Endothelial cell of umbilical vein (primary cell): ENCODE results near the gene MAPK9. TPM values are rescaled to one million over a fixed set of nuclear protein-coding genes. Genes with fewer than 3 reads are reported as not detected.

ENCODE experiments used
- BruUV-seq: library from RNA; stranded (reverse); fragments of 400-500 nt; replicated peaks from 2 replicates; lab custom pipeline; 2021; lab: Mats Ljungman, UMichigan
- CTCF ChIA-PET: fragments of 300-600, 350-600 bp; sonication (Branson Sonifier 250); formaldehyde crosslinking; loops from one replicate; lab custom pipeline; 2021; ENCODE audit warnings: antibody characterized with exemption, inconsistent platforms; lab: Charles Lee
- POLR2A ChIA-PET: fragments of 300-600, 350-600 bp; sonication (Branson Sonifier 250); formaldehyde crosslinking; loops from one replicate; lab custom pipeline; 2021; ENCODE audit warnings: antibody characterized with exemption, inconsistent platforms; lab: Charles Lee
- DNase-seq: peaks from one replicate; pipeline ENCODE4 v3.0.0-alpha.2; 2011; ENCODE audit warnings: low read depth, low spot score
- FAIRE-seq: peaks from 2 replicates; lab custom pipeline; 2011; peaks lifted over from hg19 to GRCh38; lab: Jason Lieb, UNC
- H2AFZ ChIP-seq: 2 replicates; pipeline ENCODE4 v1.6.0; 2012; ENCODE audit warnings: low read depth, low read length, control low read depth, inconsistent platforms
- H3K27ac ChIP-seq: 2 replicates; pipeline ENCODE4 v1.5.1; 2011; ENCODE audit warnings: low read depth, mild to moderate bottlenecking, control low read depth, low read length, moderate library complexity; ENCODE audit not compliant: insufficient read depth
- H3K27me3 ChIP-seq, 2 experiments: 2 replicates each; pipeline versions ENCODE4 v1.6.0 to v1.6.1; 2011; ENCODE audit warnings: low read length in 2 of 2, mixed read lengths in 1 of 2; ENCODE audit not compliant: control insufficient read depth in 2 of 2, insufficient read depth in 2 of 2
- H3K36me3 ChIP-seq, 2 experiments: 2 replicates in 1 of 2; 3 replicates in 1 of 2; pipeline ENCODE4 v1.5.1; 2011; ENCODE audit warnings: low read length in 2 of 2, mild to moderate bottlenecking in 1 of 2, moderate library complexity in 1 of 2; ENCODE audit not compliant: control insufficient read depth in 2 of 2, insufficient read depth in 2 of 2; ENCODE audit errors: extremely low read depth in 1 of 2
- H3K4me1 ChIP-seq: 3 replicates; pipeline ENCODE4 v1.5.1; 2011; ENCODE audit warnings: mild to moderate bottlenecking, low read length; ENCODE audit not compliant: control insufficient read depth, insufficient read depth; ENCODE audit errors: extremely low read depth
- H3K4me2 ChIP-seq: 2 replicates; pipeline ENCODE4 v1.6.1; 2011; ENCODE audit warnings: low read length, control low read depth, mixed read lengths; ENCODE audit not compliant: insufficient read depth
- H3K4me3 ChIP-seq, 3 experiments: fragments of 200-600 bp in 1 of 3; sonication (generic), shearing (Covaris generic) in 1 of 3; replicated peaks in 1 of 3; 2 replicates each; pipeline ENCODE4 v1.5.1; 2011 to 2016; ENCODE audit warnings: control low read depth in 3 of 3, low read length in 3 of 3, mild to moderate bottlenecking in 2 of 3, inconsistent platforms in 1 of 3, low read depth in 1 of 3, moderate library complexity in 1 of 3; ENCODE audit not compliant: insufficient read depth in 1 of 3
- H3K79me2 ChIP-seq: 2 replicates; pipeline ENCODE4 v1.6.0; 2012; ENCODE audit warnings: low read length, inconsistent platforms; ENCODE audit not compliant: control insufficient read depth, insufficient read depth
- H3K9ac ChIP-seq: replicated peaks from 2 replicates; pipeline ENCODE3; 2011; ENCODE audit warnings: low read length, control low read depth; ENCODE audit not compliant: insufficient read depth; ENCODE audit errors: extremely low read depth
- H3K9me1 ChIP-seq: replicated peaks from 3 replicates; pipeline ENCODE4 v1.6.0; 2011; ENCODE audit warnings: mild to moderate bottlenecking, low read length; ENCODE audit not compliant: control insufficient read depth, insufficient read depth; ENCODE audit errors: extremely low read depth
- H3K9me3 ChIP-seq: replicated peaks from 2 replicates; pipeline ENCODE4 v1.5.1; 2012; ENCODE audit warnings: low read length, inconsistent platforms; ENCODE audit not compliant: control insufficient read depth, insufficient read depth
- H4K20me1 ChIP-seq: replicated peaks from 2 replicates; pipeline ENCODE3; 2011; ENCODE audit warnings: mild to moderate bottlenecking, low read length; ENCODE audit not compliant: control insufficient read depth, insufficient read depth; ENCODE audit errors: extremely low read depth
- EZH2 ChIP-seq: IDR thresholded peaks from 2 replicates; pipeline ENCODE4 v1.6.1; 2012; ENCODE audit warnings: borderline replicate concordance, low read depth, mild to moderate bottlenecking, moderate library complexity, low read length, inconsistent platforms; ENCODE audit not compliant: severe bottlenecking
- FOS ChIP-seq: IDR thresholded peaks from 2 replicates; pipeline ENCODE4 v1.6.1; 2011; ENCODE audit warnings: mild to moderate bottlenecking, low read length, moderate library complexity, borderline replicate concordance; ENCODE audit not compliant: insufficient read depth
- GATA2 ChIP-seq: IDR thresholded peaks from 2 replicates; pipeline ENCODE4 v1.7.0; 2011; ENCODE audit warnings: low read depth, mild to moderate bottlenecking, moderate library complexity, mixed read lengths, low read length; ENCODE audit not compliant: insufficient read length, insufficient read depth
- JUN ChIP-seq: IDR thresholded peaks from 2 replicates; pipeline ENCODE4 v1.6.1; 2011; ENCODE audit warnings: borderline replicate concordance, low read depth; ENCODE audit not compliant: insufficient read length, insufficient read depth
- MYC ChIP-seq: IDR thresholded peaks from one replicate; pipeline ENCODE4 v1.6.1; 2011; ENCODE audit warnings: mild to moderate bottlenecking, low read depth, low read length
- POLR2A ChIP-seq: IDR thresholded peaks from 2 replicates; pipeline ENCODE4 v1.6.1; 2012; ENCODE audit warnings: low read depth, mild to moderate bottlenecking, control low read depth, low read length
- dilution Hi-C: fragments of 300-500 bp; cut with MboI; formaldehyde crosslinking; loops from one replicate; pipeline ENCODE4 v1.15.0; 2019; ENCODE audit warnings: low sequenced_read_pairs; ENCODE audit not compliant: extremely low pct_ligation_motif_present
- intact Hi-C: fragments of 100-400 bp; cut with micrococcal nuclease; formaldehyde crosslinking; loops from one replicate; pipeline ENCODE4 v1.10.0; 2022
- polyA plus RNA-seq, 4 experiments: library from polyadenylated mRNA; depleted of rRNA in 3 of 4; stranded (reverse) in 3 of 4; unstranded in 1 of 4; fragments of >200 nt; gene quantifications; 2 replicates each; pipeline versions ENCODE4 v1.2.1 to v1.2.3, GENCODE V29; 2011 to 2012; ENCODE audit warnings: missing spikeins in 1 of 4
- total RNA-seq: library from RNA; stranded (reverse); gene quantifications from 2 replicates; pipeline ENCODE4 v1.2.3, GENCODE V29; 2021
- TF ChIP-seq, protein P1 (sequence below), 2 donors: IDR thresholded peaks; 1 replicate in 1 of 2; 2 replicates in 1 of 2; pipeline ENCODE4 v1.5.1; 2011; ENCODE audit warnings: low read length in 2 of 2, mild to moderate bottlenecking in 2 of 2, moderate library complexity in 2 of 2, control low read depth in 1 of 2, inconsistent platforms in 1 of 2, low read depth in 1 of 2; ENCODE audit not compliant: insufficient read depth in 1 of 2; ENCODE audit errors: extremely low read depth in 1 of 2
- TF ChIP-seq, protein P2 (sequence below): IDR thresholded peaks from 2 replicates; pipeline ENCODE4 v1.6.1; 2011; ENCODE audit not compliant: insufficient read depth, insufficient read length

The MAPK9 gene
- total and polyA plus RNA-seq, 2 donors (not counting 3 experiments of a cell fraction or from before 2014, with no cell fraction given): 24.6 to 34.8 TPM

DNA sequence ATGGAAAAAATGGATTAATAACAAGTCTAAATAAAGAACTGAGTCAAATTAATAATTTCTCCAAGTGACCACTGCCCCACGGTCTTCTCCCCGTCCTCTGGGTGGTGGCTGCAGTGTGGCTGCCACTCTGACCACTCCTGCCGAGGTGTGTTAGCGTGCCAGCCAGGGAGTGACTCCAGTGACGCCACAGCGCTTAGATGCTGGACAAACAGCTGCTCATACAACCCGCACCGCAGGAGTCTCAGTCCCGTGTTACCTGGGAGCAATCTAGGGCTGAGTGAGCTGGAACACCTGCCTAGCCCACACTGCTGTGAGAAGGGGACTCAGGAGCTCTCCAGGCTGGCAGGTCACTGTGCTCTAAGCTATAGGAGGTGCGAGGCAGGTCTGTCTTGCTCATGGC, 10.2 kb downstream of the MAPK9 start:
- DNase-seq: no peak
- dilution Hi-C loops (no loop called here), intact Hi-C loops (no loop called here)
- FAIRE-seq: no peak
- H2AFZ ChIP-seq: no peak overlapping the region
- TF ChIP-seq, protein P1, sequence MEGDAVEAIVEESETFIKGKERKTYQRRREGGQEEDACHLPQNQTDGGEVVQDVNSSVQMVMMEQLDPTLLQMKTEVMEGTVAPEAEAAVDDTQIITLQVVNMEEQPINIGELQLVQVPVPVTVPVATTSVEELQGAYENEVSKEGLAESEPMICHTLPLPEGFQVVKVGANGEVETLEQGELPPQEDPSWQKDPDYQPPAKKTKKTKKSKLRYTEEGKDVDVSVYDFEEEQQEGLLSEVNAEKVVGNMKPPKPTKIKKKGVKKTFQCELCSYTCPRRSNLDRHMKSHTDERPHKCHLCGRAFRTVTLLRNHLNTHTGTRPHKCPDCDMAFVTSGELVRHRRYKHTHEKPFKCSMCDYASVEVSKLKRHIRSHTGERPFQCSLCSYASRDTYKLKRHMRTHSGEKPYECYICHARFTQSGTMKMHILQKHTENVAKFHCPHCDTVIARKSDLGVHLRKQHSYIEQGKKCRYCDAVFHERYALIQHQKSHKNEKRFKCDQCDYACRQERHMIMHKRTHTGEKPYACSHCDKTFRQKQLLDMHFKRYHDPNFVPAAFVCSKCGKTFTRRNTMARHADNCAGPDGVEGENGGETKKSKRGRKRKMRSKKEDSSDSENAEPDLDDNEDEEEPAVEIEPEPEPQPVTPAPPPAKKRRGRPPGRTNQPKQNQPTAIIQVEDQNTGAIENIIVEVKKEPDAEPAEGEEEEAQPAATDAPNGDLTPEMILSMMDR (IDR thresholded peaks at IDR 0.05; ENCODE audit: extremely low read depth in 1 of 2, insufficient read depth in 1 of 2, low read depth in 1 of 2, low read length in 2 of 2): no peak
- TF ChIP-seq FOS (no peak), POLR2A (no peak), JUN (no peak), GATA2 (no peak), EZH2 (no peak), MYC (no peak)
- TF ChIP-seq, protein P2, sequence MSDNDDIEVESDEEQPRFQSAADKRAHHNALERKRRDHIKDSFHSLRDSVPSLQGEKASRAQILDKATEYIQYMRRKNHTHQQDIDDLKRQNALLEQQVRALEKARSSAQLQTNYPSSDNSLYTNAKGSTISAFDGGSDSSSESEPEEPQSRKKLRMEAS: no peak
- ChIA-PET POLR2A (no interaction called here), CTCF (interaction anchor here (1.1 to 1.5 kb wide), 4 partner anchors 11 to 73 kb away, joined by 3 to 5 read pairs (median 4); partner anchors contain the start of gene RASGEF1C)
- no peaks in the 10 kb centered on the region for H3K9me3 ChIP-seq
- no peak overlapping the region for H3K27ac ChIP-seq
- H4K20me1 ChIP-seq: no peaks in the 10 kb centered on the region
- peaks cover 16% of the 10 kb centered on the region for H3K79me2 ChIP-seq
- H3K36me3 ChIP-seq: peaks cover 0 to 8% of the 10 kb centered on the region in 2 experiments
- no peaks in the 10 kb centered on the region for H3K9me1 ChIP-seq
- H3K4me3 ChIP-seq: no peak overlapping the region
- no TSS peak for BruUV-seq
- no peak overlapping the region for H3K4me2 ChIP-seq
- no peaks in the 10 kb centered on the region for H3K27me3 ChIP-seq
- no peak overlapping the region for H3K9ac ChIP-seq
- H3K4me1 ChIP-seq: no peaks in the 10 kb centered on the region
